HL-60 (cell line): ENCODE results near the gene CORO2A.

Experiments
- DNase-seq, 2 experiments: peaks; one replicate each; pipeline ENCODE4 v3.0.0-alpha.2; 2010 to 2020; ENCODE audit warnings: low read depth in 1 of 2, low spot score in 1 of 2
- H3K27ac ChIP-seq: fragments of 250-450 bp; sonication (Bioruptor Pico); replicated peaks from 2 replicates; pipeline ENCODE4 v1.5.1; 2020; ENCODE audit warnings: mild to moderate bottlenecking, moderate library complexity
- H3K27me3 ChIP-seq: fragments of 250-450 bp; sonication (Bioruptor Pico); 2 replicates; pipeline ENCODE4 v1.5.1; 2021; ENCODE audit warnings: mild to moderate bottlenecking, moderate library complexity; ENCODE audit not compliant: insufficient read depth, poor library complexity, severe bottlenecking
- H3K4me3 ChIP-seq: replicated peaks from 2 replicates; pipeline ENCODE4 v1.5.1; 2011; ENCODE audit warnings: mild to moderate bottlenecking, control low read depth, low read length; ENCODE audit not compliant: insufficient read depth
- GABPA ChIP-seq: IDR thresholded peaks from 2 replicates; pipeline ENCODE4 v1.6.1; 2012; ENCODE audit warnings: low read depth
- POLR2AphosphoS5 ChIP-seq: IDR thresholded peaks from 2 replicates; pipeline ENCODE4 v1.6.1; 2012; ENCODE audit warnings: low read depth
- SPI1 ChIP-seq: IDR thresholded peaks from 2 replicates; pipeline ENCODE4 v1.6.1; 2012; ENCODE audit warnings: low read depth, mild to moderate bottlenecking, borderline replicate concordance
- TF ChIP-seq, protein P1 (sequence below): IDR thresholded peaks from 2 replicates; pipeline ENCODE4 v1.6.1; 2012; ENCODE audit warnings: low read depth; ENCODE audit not compliant: insufficient replicate concordance
- TF ChIP-seq, protein P2 (sequence below): IDR thresholded peaks from one replicate; pipeline ENCODE4 v1.5.1; 2011; ENCODE audit warnings: low read length, control low read depth, inconsistent platforms; ENCODE audit not compliant: insufficient read depth

CORO2A gene

DNA sequence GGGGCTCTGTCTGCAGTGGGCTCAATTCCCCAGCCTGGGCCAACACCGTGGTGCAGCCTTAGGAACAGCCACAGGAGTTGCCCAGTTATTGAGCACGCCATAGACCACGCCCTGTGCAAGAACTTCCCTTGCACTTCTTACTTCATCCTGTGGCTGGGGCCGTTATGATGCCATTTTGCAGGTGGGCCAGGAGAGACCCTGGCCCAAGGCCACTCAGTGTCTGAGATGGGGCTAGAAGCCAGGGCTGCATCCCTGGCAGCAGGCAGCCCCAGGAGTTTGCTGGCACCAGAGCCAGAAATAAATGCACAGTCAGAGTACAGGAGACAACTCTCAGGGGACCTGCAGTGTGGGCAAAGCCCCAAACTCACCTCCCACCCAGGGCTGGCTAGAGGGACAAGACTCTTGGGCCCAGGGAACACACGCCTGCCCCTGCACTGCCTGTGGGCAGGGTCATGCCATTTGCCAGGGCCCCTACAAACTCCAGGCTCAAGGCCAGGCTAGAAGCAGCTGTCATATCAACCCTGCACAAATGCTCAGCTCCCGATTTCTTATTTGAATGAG is 6.7 kb downstream of the CORO2A start:
- peak; percentile 49; the same call in 1 of the 2 replicates for TF ChIP-seq SPI1
- TF ChIP-seq POLR2AphosphoS5 = peak; percentile 77; the same call in 1 of the 2 replicates
- TF ChIP-seq GABPA = no peak
- TF ChIP-seq, protein P1, sequence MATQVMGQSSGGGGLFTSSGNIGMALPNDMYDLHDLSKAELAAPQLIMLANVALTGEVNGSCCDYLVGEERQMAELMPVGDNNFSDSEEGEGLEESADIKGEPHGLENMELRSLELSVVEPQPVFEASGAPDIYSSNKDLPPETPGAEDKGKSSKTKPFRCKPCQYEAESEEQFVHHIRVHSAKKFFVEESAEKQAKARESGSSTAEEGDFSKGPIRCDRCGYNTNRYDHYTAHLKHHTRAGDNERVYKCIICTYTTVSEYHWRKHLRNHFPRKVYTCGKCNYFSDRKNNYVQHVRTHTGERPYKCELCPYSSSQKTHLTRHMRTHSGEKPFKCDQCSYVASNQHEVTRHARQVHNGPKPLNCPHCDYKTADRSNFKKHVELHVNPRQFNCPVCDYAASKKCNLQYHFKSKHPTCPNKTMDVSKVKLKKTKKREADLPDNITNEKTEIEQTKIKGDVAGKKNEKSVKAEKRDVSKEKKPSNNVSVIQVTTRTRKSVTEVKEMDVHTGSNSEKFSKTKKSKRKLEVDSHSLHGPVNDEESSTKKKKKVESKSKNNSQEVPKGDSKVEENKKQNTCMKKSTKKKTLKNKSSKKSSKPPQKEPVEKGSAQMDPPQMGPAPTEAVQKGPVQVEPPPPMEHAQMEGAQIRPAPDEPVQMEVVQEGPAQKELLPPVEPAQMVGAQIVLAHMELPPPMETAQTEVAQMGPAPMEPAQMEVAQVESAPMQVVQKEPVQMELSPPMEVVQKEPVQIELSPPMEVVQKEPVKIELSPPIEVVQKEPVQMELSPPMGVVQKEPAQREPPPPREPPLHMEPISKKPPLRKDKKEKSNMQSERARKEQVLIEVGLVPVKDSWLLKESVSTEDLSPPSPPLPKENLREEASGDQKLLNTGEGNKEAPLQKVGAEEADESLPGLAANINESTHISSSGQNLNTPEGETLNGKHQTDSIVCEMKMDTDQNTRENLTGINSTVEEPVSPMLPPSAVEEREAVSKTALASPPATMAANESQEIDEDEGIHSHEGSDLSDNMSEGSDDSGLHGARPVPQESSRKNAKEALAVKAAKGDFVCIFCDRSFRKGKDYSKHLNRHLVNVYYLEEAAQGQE = no peak
- peak; percentile 56 to 91 for DNase-seq
- Histone ChIP-seq H3K27ac (peak overlapping the region; percentile 88), H3K4me3 (peak overlapping the region; percentile 59), H3K27me3 (no peaks in the 10 kb centered on the region)

DNA sequence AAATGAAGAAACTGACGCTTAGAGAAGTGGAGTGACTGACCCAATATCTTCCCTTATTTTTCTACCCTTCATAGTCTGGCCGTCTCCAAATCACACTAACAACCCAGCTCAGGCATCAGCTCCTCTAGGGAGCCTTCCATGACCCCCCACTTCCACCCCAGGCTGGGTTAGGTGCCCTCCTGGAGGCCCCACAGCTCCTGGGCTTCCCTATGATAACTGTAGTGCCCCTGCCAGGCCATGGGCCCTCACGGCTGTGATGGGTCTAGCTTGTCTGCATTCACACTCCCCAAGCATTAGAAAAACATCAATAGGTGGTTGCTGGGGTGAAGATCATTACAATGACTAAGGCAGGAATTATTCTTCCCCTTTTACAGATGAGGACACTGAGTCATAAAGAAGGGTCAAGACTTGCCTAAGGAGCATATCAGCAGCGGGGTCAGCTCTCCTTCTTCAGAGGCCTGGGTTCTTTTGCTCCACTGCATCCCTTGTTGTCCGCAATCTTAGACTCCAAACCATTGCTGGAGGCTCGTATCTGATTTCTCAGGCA is 7.3 kb downstream of the CORO2A start:
- DNase-seq = peak; percentile 29 to 45
- H3K27ac ChIP-seq = peak overlapping the region; percentile 88
- H3K4me3 ChIP-seq = peak overlapping the region; percentile 59
- TF ChIP-seq, protein P2, sequence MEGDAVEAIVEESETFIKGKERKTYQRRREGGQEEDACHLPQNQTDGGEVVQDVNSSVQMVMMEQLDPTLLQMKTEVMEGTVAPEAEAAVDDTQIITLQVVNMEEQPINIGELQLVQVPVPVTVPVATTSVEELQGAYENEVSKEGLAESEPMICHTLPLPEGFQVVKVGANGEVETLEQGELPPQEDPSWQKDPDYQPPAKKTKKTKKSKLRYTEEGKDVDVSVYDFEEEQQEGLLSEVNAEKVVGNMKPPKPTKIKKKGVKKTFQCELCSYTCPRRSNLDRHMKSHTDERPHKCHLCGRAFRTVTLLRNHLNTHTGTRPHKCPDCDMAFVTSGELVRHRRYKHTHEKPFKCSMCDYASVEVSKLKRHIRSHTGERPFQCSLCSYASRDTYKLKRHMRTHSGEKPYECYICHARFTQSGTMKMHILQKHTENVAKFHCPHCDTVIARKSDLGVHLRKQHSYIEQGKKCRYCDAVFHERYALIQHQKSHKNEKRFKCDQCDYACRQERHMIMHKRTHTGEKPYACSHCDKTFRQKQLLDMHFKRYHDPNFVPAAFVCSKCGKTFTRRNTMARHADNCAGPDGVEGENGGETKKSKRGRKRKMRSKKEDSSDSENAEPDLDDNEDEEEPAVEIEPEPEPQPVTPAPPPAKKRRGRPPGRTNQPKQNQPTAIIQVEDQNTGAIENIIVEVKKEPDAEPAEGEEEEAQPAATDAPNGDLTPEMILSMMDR = no peak
- TF ChIP-seq SPI1 (no peak), POLR2AphosphoS5 (no peak)
- TF ChIP-seq, protein P1 = no peak
- no peaks in the 10 kb centered on the region for H3K27me3 ChIP-seq

DNA sequence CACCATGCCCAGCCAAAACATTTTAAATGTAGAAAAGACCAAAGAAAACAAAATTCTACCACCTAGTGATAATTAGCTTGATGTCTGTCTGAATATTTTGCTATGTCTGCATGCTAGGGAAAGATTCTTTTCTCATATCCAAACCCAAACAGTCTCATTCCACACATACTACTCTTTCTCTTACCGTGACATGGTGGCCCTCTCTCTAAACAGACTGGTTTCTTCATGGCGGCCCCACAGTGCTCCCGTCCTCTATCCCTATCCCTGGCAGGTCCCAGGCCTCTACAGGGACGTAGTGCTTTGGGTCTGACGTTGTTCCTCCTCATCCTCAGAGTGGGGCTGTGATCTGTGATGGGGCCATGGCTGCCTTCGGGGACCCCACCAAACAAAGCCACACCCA is 8.1 kb downstream of the CORO2A start:
- no peak for TF ChIP-seq POLR2AphosphoS5
- TF ChIP-seq, protein P1 = no peak
- TF ChIP-seq GABPA = no peak
- no peak for TF ChIP-seq SPI1
- TF ChIP-seq, protein P2 = no peak
- Histone ChIP-seq H3K27ac (peak overlapping the region; percentile 88), H3K27me3 (no peaks in the 10 kb centered on the region), H3K4me3 (peak overlapping the region; percentile 59)
- DNase-seq = peak in 1 of 2 experiments; percentile 31
